GM12872 (cell line): Measurements from ENCODE around the gene EML4.

Experiments
- CTCF ChIP-seq: IDR thresholded peaks from 3 replicates; pipeline ENCODE4 v1.5.1; 2011; ENCODE audit warnings: low read depth, mild to moderate bottlenecking, low read length, moderate library complexity; ENCODE audit not compliant: insufficient read depth

Gene EML4

GRCh38 chr2:42254186-42254895, 85.2 kb downstream of the EML4 start:
- no peak for TF ChIP-seq CTCF

GRCh38 chr2:42256505-42256904, 87.4 kb downstream of the EML4 start:
- TF ChIP-seq CTCF = no peak

DNA sequence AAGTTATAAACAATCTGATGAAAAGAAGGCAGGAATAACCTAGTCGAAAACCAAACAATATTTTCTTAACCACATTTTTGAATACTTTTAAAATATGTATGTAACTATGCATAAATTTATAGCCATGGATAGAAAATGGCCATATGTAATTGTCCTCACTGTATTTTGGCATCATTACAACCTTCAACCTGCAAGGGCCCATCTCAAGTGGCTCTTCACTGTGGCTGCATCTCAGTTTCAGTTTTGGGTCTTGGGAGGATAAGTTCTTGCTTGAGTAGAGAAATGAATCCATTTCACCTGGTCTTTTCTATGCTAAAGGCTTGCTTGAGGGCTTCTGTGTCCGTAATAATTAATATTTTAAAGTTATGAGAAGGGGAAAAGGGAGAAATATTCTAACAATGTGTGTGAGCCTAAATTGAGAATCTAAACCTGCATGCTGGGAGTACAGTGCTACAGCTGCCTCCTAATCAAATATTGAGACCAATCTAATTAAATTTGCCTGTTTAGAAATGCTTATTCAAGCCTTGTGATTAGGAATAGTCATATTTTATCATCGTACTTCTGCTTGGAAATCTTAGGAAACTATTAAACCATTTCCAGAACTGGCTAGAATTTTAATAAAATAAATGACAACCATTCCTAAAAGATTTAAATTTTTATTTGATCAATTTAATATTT, 92.5 kb downstream of the EML4 start:
- TF ChIP-seq CTCF = no peak

DNA sequence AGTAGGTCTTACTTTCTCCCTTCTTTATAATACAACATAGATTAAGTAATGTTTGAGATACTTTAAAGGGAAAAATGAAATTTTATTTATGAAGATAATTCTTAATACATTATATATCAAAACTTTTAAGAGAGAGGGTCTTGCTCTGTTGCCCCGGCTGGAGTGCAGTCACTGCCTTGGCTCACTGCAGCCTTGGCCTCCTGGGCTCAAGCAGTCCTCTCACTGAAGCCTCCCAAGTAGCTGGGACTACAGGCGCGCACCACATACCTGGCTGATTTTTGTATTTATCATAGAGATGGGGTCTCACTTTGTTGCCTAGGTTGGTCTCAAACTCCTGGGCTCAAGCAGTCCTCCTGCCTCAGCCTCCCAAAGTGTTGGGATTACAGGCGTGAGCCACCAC, 97.1 kb downstream of the EML4 start:
- no peak for TF ChIP-seq CTCF

GRCh38 chr2:42267530-42267929, 98.4 kb downstream of the EML4 start:
- TF ChIP-seq CTCF = no peak

DNA sequence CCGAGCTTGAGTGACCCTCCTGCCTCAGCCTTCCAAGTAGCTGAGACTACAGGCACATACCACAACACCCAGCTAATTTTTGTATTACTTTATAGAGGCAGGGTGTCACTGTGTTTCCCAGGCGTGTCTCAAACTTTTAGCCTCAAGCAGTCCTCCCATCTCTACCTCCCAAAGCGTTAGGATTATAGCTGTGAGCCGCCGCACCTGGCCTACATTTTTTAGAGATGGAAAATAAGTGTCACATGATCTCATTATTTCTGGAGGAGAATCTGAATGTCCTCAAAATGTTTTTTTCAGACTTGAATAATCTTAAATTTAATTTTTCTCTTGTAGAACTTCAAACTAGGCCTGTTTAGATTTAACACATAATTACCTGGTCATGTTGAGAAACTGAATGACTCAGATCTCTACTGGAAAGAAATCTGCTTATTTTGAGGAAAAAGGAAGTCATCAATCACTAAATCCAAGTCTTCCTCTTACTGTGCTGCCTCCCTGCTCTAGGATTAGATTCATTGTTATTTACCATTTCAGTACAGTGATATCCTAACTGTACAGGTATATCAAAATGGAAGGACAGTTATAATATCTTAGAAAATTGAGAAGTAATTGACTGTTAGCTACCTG, 99.5 kb downstream of the EML4 start:
- TF ChIP-seq CTCF = no peak

DNA sequence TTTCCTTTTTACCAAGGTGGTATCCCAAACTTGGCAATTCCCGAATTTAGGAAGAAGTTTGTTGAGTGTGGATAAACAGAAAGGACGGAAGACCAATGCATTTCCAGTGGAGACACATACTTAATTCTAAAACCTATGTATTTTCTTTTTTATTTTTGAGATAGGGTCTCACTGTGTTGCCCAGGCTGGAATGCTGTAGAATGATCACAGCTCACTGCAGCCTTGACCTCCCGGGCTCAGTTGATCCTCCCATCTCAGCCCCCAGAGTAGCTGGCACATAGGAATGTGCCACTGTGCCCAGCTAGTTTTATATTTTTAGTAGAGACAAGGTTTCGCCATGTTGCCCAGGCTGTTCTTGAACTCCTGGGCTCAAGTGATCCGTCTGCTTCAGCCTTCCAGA, 101.6 kb downstream of the EML4 start:
- TF ChIP-seq CTCF = no peak
